ENCODE measurements around the gene MAP4K3. TPM values are rescaled to one million over a fixed set of nuclear protein-coding genes. Genes with fewer than 3 reads are reported as not detected.

The MAP4K3 gene
- total and polyA plus RNA-seq, 2 of the 4 experiments (the other 2 are of a cell fraction), result 13.2 to 32.6 TPM

DNA sequence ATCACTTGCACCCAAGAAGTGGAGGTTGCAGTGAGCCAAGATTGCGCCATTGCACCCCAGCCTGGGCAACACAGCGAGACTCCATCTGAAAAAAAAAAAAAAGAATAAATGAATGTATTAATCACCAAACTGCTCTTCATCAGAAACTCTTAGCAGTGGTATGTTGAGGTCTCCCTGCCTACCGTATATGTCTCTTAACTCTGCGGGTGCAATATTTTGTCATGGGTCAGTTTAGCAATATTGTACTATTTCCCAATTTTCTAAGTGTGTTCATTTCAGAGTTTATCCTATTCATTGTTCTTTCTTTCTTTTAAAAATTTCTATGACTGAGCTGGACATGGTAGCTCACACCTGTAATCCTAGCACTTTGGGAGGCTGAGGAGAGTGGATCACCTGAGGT, 37.9 kb upstream of the MAP4K3 start:
- H3K4me3 ChIP-seq (ENCODE audit: insufficient read depth, low read depth, low read length), result no peak overlapping the region
- no peak overlapping the region for H2BK5ac ChIP-seq (ENCODE audit: low read depth, low read length, poor library complexity, severe bottlenecking)
- H3K9ac ChIP-seq (ENCODE audit: low read depth, low read length), result no peak overlapping the region
- BruUV-seq (replicated peaks), result no TSS peak
- no peak overlapping the region for H3K56ac ChIP-seq (ENCODE audit: extremely low read depth, insufficient read depth, low read length)
- POLR2A ChIA-PET (ENCODE audit: unreplicated experiment), result no interaction called here
- WGBS, 2 experiments (ENCODE audit: extremely low coverage in 2 of 2, insufficient read length in 1 of 2), result no CpG with 5 or more reads among the region's 4 CpGs
- H3K4me2 ChIP-seq (ENCODE audit: low read depth, low read length), result no peak overlapping the region
- intact Hi-C loops (cut with micrococcal nuclease) (no loop called here), in situ Hi-C loops (cut with MboI; ENCODE audit: low sequenced_read_pairs) (no loop called here), dilution Hi-C loops (cut with HindIII; ENCODE audit: low sequenced_read_pairs, unreplicated experiment) (no loop called here)
- H2BK20ac ChIP-seq (ENCODE audit: low read depth, low read length), result no peak overlapping the region
- no peak overlapping the region for H3K18ac ChIP-seq (ENCODE audit: low read depth, low read length)
- no peak overlapping the region for H3K23ac ChIP-seq (ENCODE audit: low read depth, low read length)
- H3K79me1 ChIP-seq (ENCODE audit: low read depth in 1 of 2, low read length in 2 of 2), result peaks cover 0 to 8% of the 10 kb centered on the region in 2 experiments; a peak in 1 of 4 replicates
- no peak for ATAC-seq (ENCODE audit: low read depth)
- H2AFZ ChIP-seq (replicated peaks; ENCODE audit: low read length, poor library complexity), result no peak overlapping the region
- no peak overlapping the region for H3K27ac ChIP-seq (ENCODE audit: insufficient read depth, low read length)
- 0 out of 2 replicates have a peak, but pooled peaks cover 2% of the 10 kb centered on the region for H3K9me3 ChIP-seq (ENCODE audit: control insufficient read depth, insufficient read depth, low read length)
- H2AK9ac ChIP-seq (replicated peaks; ENCODE audit: low read depth, low read length, poor library complexity), result no peak overlapping the region
- H4K8ac ChIP-seq (ENCODE audit: low read depth in 2 of 2, low read length in 2 of 2), result no peak overlapping the region
- CTCF ChIA-PET, result interaction anchor here (0.6 kb wide), 1 partner anchor 22 kb away, joined by 3 read pairs; no protein-coding TSS in a partner anchor
- H4K5ac ChIP-seq (ENCODE audit: low read depth, low read length), result no peak overlapping the region
- no peak overlapping the region for H2AK5ac ChIP-seq (ENCODE audit: low read depth, low read length)
- H3K36me3 ChIP-seq (ENCODE audit: control insufficient read depth, insufficient read depth, low read length), result peaks cover 12% of the 10 kb centered on the region; the same call in 1 of the 2 replicates
- H3K27me3 ChIP-seq (ENCODE audit: control insufficient read depth, insufficient read depth, low read length), result no peaks in the 10 kb centered on the region
- H3K9me1 ChIP-seq (ENCODE audit: insufficient read depth, low read length), result no peaks in the 10 kb centered on the region; the same call in 1 of the 2 replicates
- H4K91ac ChIP-seq (ENCODE audit: insufficient read depth, low read depth, low read length), result no peak overlapping the region
- H2BK120ac ChIP-seq (ENCODE audit: low read depth, low read length), result no peak overlapping the region
- H2BK15ac ChIP-seq (ENCODE audit: low read depth, low read length), result no peak overlapping the region
- no peak for TF ChIP-seq RAD21 (IDR thresholded peaks at IDR 0.05; ENCODE audit: low read length)
- TF ChIP-seq RFX5 (IDR thresholded peaks at IDR 0.05; ENCODE audit: low read depth, low read length), result no peak
- TF ChIP-seq BHLHE40 (IDR thresholded peaks at IDR 0.05; ENCODE audit: low read depth, low read length), result no peak
- no peak for TF ChIP-seq MAFK (IDR thresholded peaks at IDR 0.05; ENCODE audit: low read depth, low read length)
- TF ChIP-seq, protein P1, sequence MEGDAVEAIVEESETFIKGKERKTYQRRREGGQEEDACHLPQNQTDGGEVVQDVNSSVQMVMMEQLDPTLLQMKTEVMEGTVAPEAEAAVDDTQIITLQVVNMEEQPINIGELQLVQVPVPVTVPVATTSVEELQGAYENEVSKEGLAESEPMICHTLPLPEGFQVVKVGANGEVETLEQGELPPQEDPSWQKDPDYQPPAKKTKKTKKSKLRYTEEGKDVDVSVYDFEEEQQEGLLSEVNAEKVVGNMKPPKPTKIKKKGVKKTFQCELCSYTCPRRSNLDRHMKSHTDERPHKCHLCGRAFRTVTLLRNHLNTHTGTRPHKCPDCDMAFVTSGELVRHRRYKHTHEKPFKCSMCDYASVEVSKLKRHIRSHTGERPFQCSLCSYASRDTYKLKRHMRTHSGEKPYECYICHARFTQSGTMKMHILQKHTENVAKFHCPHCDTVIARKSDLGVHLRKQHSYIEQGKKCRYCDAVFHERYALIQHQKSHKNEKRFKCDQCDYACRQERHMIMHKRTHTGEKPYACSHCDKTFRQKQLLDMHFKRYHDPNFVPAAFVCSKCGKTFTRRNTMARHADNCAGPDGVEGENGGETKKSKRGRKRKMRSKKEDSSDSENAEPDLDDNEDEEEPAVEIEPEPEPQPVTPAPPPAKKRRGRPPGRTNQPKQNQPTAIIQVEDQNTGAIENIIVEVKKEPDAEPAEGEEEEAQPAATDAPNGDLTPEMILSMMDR (conservative IDR thresholded peaks at IDR 0.05; ENCODE audit: low read depth, low read length), result no peak
- TF ChIP-seq MXI1 (IDR thresholded peaks at IDR 0.05; ENCODE audit: borderline replicate concordance, low read depth, low read length), result no peak
- TF ChIP-seq, protein P2, sequence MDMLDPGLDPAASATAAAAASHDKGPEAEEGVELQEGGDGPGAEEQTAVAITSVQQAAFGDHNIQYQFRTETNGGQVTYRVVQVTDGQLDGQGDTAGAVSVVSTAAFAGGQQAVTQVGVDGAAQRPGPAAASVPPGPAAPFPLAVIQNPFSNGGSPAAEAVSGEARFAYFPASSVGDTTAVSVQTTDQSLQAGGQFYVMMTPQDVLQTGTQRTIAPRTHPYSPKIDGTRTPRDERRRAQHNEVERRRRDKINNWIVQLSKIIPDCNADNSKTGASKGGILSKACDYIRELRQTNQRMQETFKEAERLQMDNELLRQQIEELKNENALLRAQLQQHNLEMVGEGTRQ (IDR thresholded peaks at IDR 0.05; ENCODE audit: low read depth, low read length), result no peak
- no peak for TF ChIP-seq ELK1 (IDR thresholded peaks at IDR 0.05; ENCODE audit: borderline replicate concordance, low read depth, low read length)
- TF ChIP-seq POLR2A (IDR thresholded peaks at IDR 0.05; ENCODE audit: low read depth, low read length), result no peak
- no peak for TF ChIP-seq RCOR1 (IDR thresholded peaks at IDR 0.05; ENCODE audit: insufficient replicate concordance, low read length)
- TF ChIP-seq FOS (IDR thresholded peaks at IDR 0.05; ENCODE audit: low read depth, low read length), result no peak
- no peak for TF ChIP-seq MAZ (IDR thresholded peaks at IDR 0.05; ENCODE audit: borderline replicate concordance, low read depth, low read length)
- TF ChIP-seq NFE2L2 (IDR thresholded peaks at IDR 0.05; ENCODE audit: low read depth, low read length), result no peak
- no peak for TF ChIP-seq CHD1 (IDR thresholded peaks at IDR 0.05; ENCODE audit: low read depth, low read length)
- TF ChIP-seq CEBPB (IDR thresholded peaks at IDR 0.05; ENCODE audit: low read depth, low read length), result no peak
- no peak for TF ChIP-seq SMC3 (IDR thresholded peaks at IDR 0.05; ENCODE audit: low read depth, low read length)
- H3K14ac ChIP-seq (replicated peaks; ENCODE audit: low read depth, low read length), result no peak overlapping the region
- no peaks in the 10 kb centered on the region for H4K20me1 ChIP-seq (ENCODE audit: insufficient read depth, low read length)
- no peak for DNase-seq
- peaks cover 2% of the 10 kb centered on the region; the same call in 1 of the 2 replicates for H3K4me1 ChIP-seq (ENCODE audit: control insufficient read depth, insufficient read depth, low read length)
- no peak overlapping the region for H3K4ac ChIP-seq (ENCODE audit: low read depth, low read length)

All from IMR-90 (cell line).